HL-60 (cell line): ENCODE measurements around the gene ARF6.

Experiments used
- DNase-seq, 2 experiments: peaks; one replicate each; pipeline ENCODE4 v3.0.0-alpha.2; 2010 to 2020; ENCODE audit warnings: low read depth in 1 of 2, low spot score in 1 of 2
- H3K27ac ChIP-seq: fragments of 250-450 bp; sonication (Bioruptor Pico); replicated peaks from 2 replicates; pipeline ENCODE4 v1.5.1; 2020; ENCODE audit warnings: mild to moderate bottlenecking, moderate library complexity
- H3K27me3 ChIP-seq: fragments of 250-450 bp; sonication (Bioruptor Pico); 2 replicates; pipeline ENCODE4 v1.5.1; 2021; ENCODE audit warnings: mild to moderate bottlenecking, moderate library complexity; ENCODE audit not compliant: insufficient read depth, poor library complexity, severe bottlenecking
- H3K4me3 ChIP-seq: replicated peaks from 2 replicates; pipeline ENCODE4 v1.5.1; 2011; ENCODE audit warnings: mild to moderate bottlenecking, control low read depth, low read length; ENCODE audit not compliant: insufficient read depth
- GABPA ChIP-seq: IDR thresholded peaks from 2 replicates; pipeline ENCODE4 v1.6.1; 2012; ENCODE audit warnings: low read depth
- POLR2AphosphoS5 ChIP-seq: IDR thresholded peaks from 2 replicates; pipeline ENCODE4 v1.6.1; 2012; ENCODE audit warnings: low read depth
- SPI1 ChIP-seq: IDR thresholded peaks from 2 replicates; pipeline ENCODE4 v1.6.1; 2012; ENCODE audit warnings: low read depth, mild to moderate bottlenecking, borderline replicate concordance
- TF ChIP-seq, protein P1 (sequence below): IDR thresholded peaks from 2 replicates; pipeline ENCODE4 v1.6.1; 2012; ENCODE audit warnings: low read depth; ENCODE audit not compliant: insufficient replicate concordance
- TF ChIP-seq, protein P2 (sequence below): IDR thresholded peaks from one replicate; pipeline ENCODE4 v1.5.1; 2011; ENCODE audit warnings: low read length, control low read depth, inconsistent platforms; ENCODE audit not compliant: insufficient read depth

Gene ARF6

DNA sequence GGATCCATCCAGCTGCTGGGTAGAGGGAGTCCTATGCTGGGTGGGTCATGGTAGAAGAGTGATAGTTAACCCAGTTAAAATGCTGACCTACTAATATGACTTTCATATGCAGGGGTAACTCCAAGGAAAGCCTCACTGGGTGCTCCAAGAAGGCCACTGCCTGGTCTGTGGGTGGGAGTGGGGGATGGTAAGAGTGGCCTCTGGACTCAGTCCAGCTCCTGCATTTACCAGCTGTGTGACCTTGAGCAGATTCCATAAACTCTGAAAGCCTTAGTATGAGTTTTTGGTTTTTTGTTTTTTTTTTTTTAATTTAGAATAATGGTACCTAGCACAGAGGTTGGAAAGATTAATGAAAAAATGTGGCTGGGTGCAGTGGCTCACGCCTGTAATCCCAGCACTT lies 51.6 kb downstream of the ARF6 start:
- no peak overlapping the region for H3K27ac ChIP-seq

DNA sequence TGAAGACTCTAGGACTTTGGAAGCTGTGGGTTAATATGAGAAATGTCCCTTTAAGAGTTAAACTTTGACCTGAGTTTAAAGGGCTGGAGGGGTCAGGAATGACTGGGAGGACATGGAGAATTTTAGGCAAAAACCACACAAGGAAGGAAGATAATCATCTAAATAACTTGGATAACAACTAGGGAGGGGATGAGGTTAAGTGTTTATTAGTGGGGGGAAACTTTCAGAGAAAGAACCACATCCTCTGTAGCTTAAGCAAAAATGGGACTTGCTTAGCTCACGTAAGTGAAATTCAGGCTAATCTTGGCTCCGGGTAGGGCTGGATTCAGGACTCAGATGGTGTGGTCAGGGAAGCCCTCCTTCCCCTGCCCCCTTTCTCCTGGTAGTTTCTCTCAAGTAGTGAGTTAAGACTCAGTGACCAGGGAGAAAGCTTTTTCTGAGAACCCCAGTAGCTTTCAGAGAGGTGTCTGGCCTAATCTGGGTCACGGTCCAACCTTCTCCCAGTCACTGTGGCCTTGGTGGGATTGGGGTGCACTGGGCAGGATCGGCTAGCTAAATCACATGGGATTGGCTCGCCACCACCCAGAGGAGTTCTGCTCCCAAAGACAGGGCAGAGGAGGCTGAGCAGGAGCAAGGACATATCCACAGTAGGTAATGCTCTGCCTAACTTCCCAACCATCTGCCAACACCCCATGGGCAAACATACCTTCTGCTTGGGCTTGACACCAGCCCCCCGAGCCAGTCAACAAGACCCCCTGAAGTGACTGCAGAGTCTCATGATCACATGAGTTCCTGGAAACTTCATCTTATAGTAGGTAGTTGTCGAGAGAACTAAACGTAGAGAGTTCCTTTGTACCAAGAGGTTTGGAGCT lies 52.8 kb downstream of the ARF6 start:
- Histone ChIP-seq H3K27me3 (no peaks in the 10 kb centered on the region), H3K4me3 (no peak overlapping the region), H3K27ac (no peak overlapping the region)
- DNase-seq = no peak
- TF ChIP-seq, protein P1, sequence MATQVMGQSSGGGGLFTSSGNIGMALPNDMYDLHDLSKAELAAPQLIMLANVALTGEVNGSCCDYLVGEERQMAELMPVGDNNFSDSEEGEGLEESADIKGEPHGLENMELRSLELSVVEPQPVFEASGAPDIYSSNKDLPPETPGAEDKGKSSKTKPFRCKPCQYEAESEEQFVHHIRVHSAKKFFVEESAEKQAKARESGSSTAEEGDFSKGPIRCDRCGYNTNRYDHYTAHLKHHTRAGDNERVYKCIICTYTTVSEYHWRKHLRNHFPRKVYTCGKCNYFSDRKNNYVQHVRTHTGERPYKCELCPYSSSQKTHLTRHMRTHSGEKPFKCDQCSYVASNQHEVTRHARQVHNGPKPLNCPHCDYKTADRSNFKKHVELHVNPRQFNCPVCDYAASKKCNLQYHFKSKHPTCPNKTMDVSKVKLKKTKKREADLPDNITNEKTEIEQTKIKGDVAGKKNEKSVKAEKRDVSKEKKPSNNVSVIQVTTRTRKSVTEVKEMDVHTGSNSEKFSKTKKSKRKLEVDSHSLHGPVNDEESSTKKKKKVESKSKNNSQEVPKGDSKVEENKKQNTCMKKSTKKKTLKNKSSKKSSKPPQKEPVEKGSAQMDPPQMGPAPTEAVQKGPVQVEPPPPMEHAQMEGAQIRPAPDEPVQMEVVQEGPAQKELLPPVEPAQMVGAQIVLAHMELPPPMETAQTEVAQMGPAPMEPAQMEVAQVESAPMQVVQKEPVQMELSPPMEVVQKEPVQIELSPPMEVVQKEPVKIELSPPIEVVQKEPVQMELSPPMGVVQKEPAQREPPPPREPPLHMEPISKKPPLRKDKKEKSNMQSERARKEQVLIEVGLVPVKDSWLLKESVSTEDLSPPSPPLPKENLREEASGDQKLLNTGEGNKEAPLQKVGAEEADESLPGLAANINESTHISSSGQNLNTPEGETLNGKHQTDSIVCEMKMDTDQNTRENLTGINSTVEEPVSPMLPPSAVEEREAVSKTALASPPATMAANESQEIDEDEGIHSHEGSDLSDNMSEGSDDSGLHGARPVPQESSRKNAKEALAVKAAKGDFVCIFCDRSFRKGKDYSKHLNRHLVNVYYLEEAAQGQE = no peak
- TF ChIP-seq POLR2AphosphoS5 (no peak), GABPA (no peak), SPI1 (no peak)
- TF ChIP-seq, protein P2, sequence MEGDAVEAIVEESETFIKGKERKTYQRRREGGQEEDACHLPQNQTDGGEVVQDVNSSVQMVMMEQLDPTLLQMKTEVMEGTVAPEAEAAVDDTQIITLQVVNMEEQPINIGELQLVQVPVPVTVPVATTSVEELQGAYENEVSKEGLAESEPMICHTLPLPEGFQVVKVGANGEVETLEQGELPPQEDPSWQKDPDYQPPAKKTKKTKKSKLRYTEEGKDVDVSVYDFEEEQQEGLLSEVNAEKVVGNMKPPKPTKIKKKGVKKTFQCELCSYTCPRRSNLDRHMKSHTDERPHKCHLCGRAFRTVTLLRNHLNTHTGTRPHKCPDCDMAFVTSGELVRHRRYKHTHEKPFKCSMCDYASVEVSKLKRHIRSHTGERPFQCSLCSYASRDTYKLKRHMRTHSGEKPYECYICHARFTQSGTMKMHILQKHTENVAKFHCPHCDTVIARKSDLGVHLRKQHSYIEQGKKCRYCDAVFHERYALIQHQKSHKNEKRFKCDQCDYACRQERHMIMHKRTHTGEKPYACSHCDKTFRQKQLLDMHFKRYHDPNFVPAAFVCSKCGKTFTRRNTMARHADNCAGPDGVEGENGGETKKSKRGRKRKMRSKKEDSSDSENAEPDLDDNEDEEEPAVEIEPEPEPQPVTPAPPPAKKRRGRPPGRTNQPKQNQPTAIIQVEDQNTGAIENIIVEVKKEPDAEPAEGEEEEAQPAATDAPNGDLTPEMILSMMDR = no peak

More for the DNA sequence above, 51.6 kb downstream of the ARF6 start:
- Histone ChIP-seq H3K4me3 (no peak overlapping the region), H3K27me3 (no peaks in the 10 kb centered on the region)
- TF ChIP-seq, protein P1 = no peak
- TF ChIP-seq SPI1 (no peak), POLR2AphosphoS5 (no peak), GABPA (no peak)
- TF ChIP-seq, protein P2 = no peak
- no peak for DNase-seq
